Breast epithelium (tissue), 4 donors: ENCODE data around the gene P2RX6. TPM values are rescaled to one million over a fixed set of nuclear protein-coding genes. Genes with fewer than 3 reads are reported as not detected.
"Not testable (repeated sequence)": the region's sequence is repeated elsewhere in the genome, so short reads cannot be mapped to it uniquely, and the experiment has no call there.

Source experiments
- DNase-seq, 2 donors: peaks; one replicate each; pipeline ENCODE4 v3.0.0-alpha.2; 2019; ENCODE audit warnings: low spot score in 2 of 2
- H3K27ac ChIP-seq, 2 donors: fragments of 200-600 bp; sonication (generic) in 1 of 2; one replicate each; pipeline ENCODE4 v1.5.1; 2016 to 2019; ENCODE audit warnings: mild to moderate bottlenecking in 1 of 2
- H3K27me3 ChIP-seq, 2 donors: fragments of 200-600 bp; sonication (generic) in 1 of 2; one replicate each; pipeline versions ENCODE4 v1.5.1 to v1.6.0; 2017 to 2019; ENCODE audit warnings: control low read depth in 1 of 2, mild to moderate bottlenecking in 1 of 2
- H3K36me3 ChIP-seq: fragments of 200-600 bp; one replicate; pipeline ENCODE4 v1.5.1; 2019
- H3K4me1 ChIP-seq, 2 donors: fragments of 200-600 bp; sonication (generic); one replicate each; pipeline ENCODE4 v1.5.1; 2016 to 2019; ENCODE audit warnings: control low read depth in 1 of 2
- H3K4me3 ChIP-seq, 3 donors: fragments of 200-600 bp; sonication (generic); 1 replicate in 2 of 3; 2 replicates in 1 of 3; pipeline ENCODE4 v1.5.1; 2016 to 2019; ENCODE audit warnings: mild to moderate bottlenecking in 3 of 3, moderate library complexity in 2 of 3
- H3K9me3 ChIP-seq, 2 donors: fragments of 200-600 bp; sonication (generic) in 1 of 2; one replicate each; pipeline ENCODE4 v1.5.1; 2016 to 2019; ENCODE audit warnings: control low read depth in 1 of 2
- CTCF ChIP-seq, 3 donors: fragments of 450-650 bp; IDR thresholded peaks; one replicate each; pipeline ENCODE4 v1.5.1; 2016 to 2017; ENCODE audit warnings: antibody characterized with exemption in 3 of 3, mild to moderate bottlenecking in 3 of 3, moderate library complexity in 3 of 3
- POLR2A ChIP-seq: fragments of 450-650 bp; IDR thresholded peaks from one replicate; pipeline ENCODE4 v1.6.1; 2016; ENCODE audit warnings: antibody characterized with exemption, mild to moderate bottlenecking, moderate library complexity
- POLR2AphosphoS5 ChIP-seq, 3 donors: sonication (generic); formaldehyde crosslinking; IDR thresholded peaks; one replicate each; pipeline ENCODE4 v1.6.1; 2017; ENCODE audit warnings: antibody characterized with exemption in 3 of 3
- intact Hi-C: fragments of 100-400 bp; cut with DNase I; formaldehyde crosslinking; loops from one replicate; pipeline ENCODE4 v1.15.1; 2023; ENCODE audit warnings: low total_unique reads
- total RNA-seq, 3 donors: library from RNA; depleted of rRNA; stranded (reverse); fragments of >200 nt; gene quantifications; one replicate each; pipeline ENCODE4 v1.1.0, GENCODE V29; 2016

The P2RX6 gene
- total RNA-seq, 3 donors from 2014 or later = 1.6 TPM; not detected in 2

GRCh38 chr22:20968281-20968977, 46.5 kb upstream of the P2RX6 start:
- no peak overlapping the region for H3K4me3 ChIP-seq
- DNase-seq = no peak
- peaks cover 0 to 12% of the 10 kb centered on the region in 2 donors for H3K4me1 ChIP-seq
- TF ChIP-seq POLR2AphosphoS5 (IDR thresholded peaks at IDR 0.05) = no peak
- no peak for TF ChIP-seq CTCF (IDR thresholded peaks at IDR 0.05)
- TF ChIP-seq POLR2A = no peak
- no peaks in the 10 kb centered on the region for H3K27me3 ChIP-seq
- H3K36me3 ChIP-seq = no peaks in the 10 kb centered on the region
- intact Hi-C loops = loop anchor here (5.0 kb wide), 1 partner anchor 906 kb away; no protein-coding TSS in a partner anchor
- H3K9me3 ChIP-seq = no peaks in the 10 kb centered on the region
- H3K27ac ChIP-seq = peak overlapping the region in 1 of 2 donors; percentile 13

- H3K4me1 ChIP-seq = peaks cover 0 to 12% of the 10 kb centered on the region in 2 donors
- no peak for TF ChIP-seq POLR2A
- TF ChIP-seq POLR2AphosphoS5 (IDR thresholded peaks at IDR 0.05) = no peak
- TF ChIP-seq CTCF (IDR thresholded peaks at IDR 0.05) = no peak
- intact Hi-C loops = no loop called here
- H3K4me3 ChIP-seq = no peak overlapping the region
- no peaks in the 10 kb centered on the region for H3K36me3 ChIP-seq
- no peak overlapping the region for H3K27ac ChIP-seq
- no peaks in the 10 kb centered on the region for H3K27me3 ChIP-seq
- H3K9me3 ChIP-seq = no peaks in the 10 kb centered on the region
- no peak for DNase-seq
These were observed 43.9 kb upstream of the P2RX6 start for GRCh38 chr22:20970939-20971657.

GRCh38 chr22:20972014-20972694, 42.8 kb upstream of the P2RX6 start:
- H3K27ac ChIP-seq, H3K36me3 ChIP-seq, intact Hi-C loops, H3K9me3 ChIP-seq, H3K4me3 ChIP-seq, DNase-seq, H3K27me3 ChIP-seq: not testable (repeated sequence)
- H3K4me1 ChIP-seq = peaks cover 0 to 12% of the 10 kb centered on the region in 2 donors

- H3K27me3 ChIP-seq = no peaks in the 10 kb centered on the region
- H3K4me3 ChIP-seq = no peak overlapping the region
- intact Hi-C loops = no loop called here
- peaks cover 0 to 10% of the 10 kb centered on the region in 2 donors for H3K4me1 ChIP-seq
- H3K27ac ChIP-seq = no peak overlapping the region
- TF ChIP-seq POLR2A (no peak), CTCF (IDR thresholded peaks at IDR 0.05) (no peak), POLR2AphosphoS5 (IDR thresholded peaks at IDR 0.05) (no peak)
- no peak for DNase-seq
- no peaks in the 10 kb centered on the region for H3K36me3 ChIP-seq
- H3K9me3 ChIP-seq = no peaks in the 10 kb centered on the region
These were observed 41.9 kb upstream of the P2RX6 start for GRCh38 chr22:20972933-20973577.

- H3K4me1 ChIP-seq = peaks cover 0 to 3% of the 10 kb centered on the region in 2 donors
- intact Hi-C loops = no loop called here
- no peaks in the 10 kb centered on the region for H3K36me3 ChIP-seq
- TF ChIP-seq CTCF (IDR thresholded peaks at IDR 0.05) (no peak), POLR2AphosphoS5 (IDR thresholded peaks at IDR 0.05) (no peak), POLR2A (no peak)
- H3K27me3 ChIP-seq = no peaks in the 10 kb centered on the region
- no peak for DNase-seq
- H3K27ac ChIP-seq = no peak overlapping the region
- no peaks in the 10 kb centered on the region for H3K9me3 ChIP-seq
- no peak overlapping the region for H3K4me3 ChIP-seq
These were observed 41.2 kb upstream of the P2RX6 start for GRCh38 chr22:20973634-20974286.
